Naive B cell (primary cell): ENCODE measurements around the gene RBM33. TPM values are rescaled to one million over a fixed set of nuclear protein-coding genes. Genes with fewer than 3 reads are reported as not detected.

Experiments used
- ATAC-seq, 2 donors: fragments of 150-1000 bp; cut with Tn5 transposase; 2 replicates each; pipeline ENCODE4 v1.10.0; 2021; ENCODE audit warnings: low read depth in 2 of 2, mild to moderate bottlenecking in 2 of 2, moderate library complexity in 2 of 2
- DNase-seq: peaks from one replicate; pipeline ENCODE4 v3.0.0; 2022
- H3K27ac Mint-ChIP-seq, 6 donors: one replicate each; pipeline ENCODE4 v1.8.0; 2020 to 2022; ENCODE audit warnings: mild to moderate bottlenecking in 6 of 6, mixed read lengths in 6 of 6, moderate library complexity in 5 of 6, inconsistent platforms in 2 of 6
- H3K27me3 Mint-ChIP-seq, 3 donors: one replicate each; pipeline ENCODE4 v1.8.0; 2021 to 2022; ENCODE audit warnings: mixed read lengths in 3 of 3, mild to moderate bottlenecking in 1 of 3
- H3K36me3 Mint-ChIP-seq, 2 donors: one replicate each; pipeline ENCODE4 v1.8.0; 2020 to 2022; ENCODE audit warnings: mixed read lengths in 2 of 2, inconsistent platforms in 1 of 2, mild to moderate bottlenecking in 1 of 2
- H3K4me1 Mint-ChIP-seq, 3 donors: one replicate each; pipeline ENCODE4 v1.8.0; 2020 to 2022; ENCODE audit warnings: mixed read lengths in 3 of 3, inconsistent platforms in 1 of 3, mild to moderate bottlenecking in 1 of 3, moderate library complexity in 1 of 3
- H3K4me3 Mint-ChIP-seq, 8 donors: one replicate each; pipeline ENCODE4 v1.8.0; 2020 to 2022; ENCODE audit warnings: mild to moderate bottlenecking in 8 of 8, mixed read lengths in 8 of 8, moderate library complexity in 8 of 8, inconsistent platforms in 2 of 8
- H3K9me3 Mint-ChIP-seq, 7 donors: one replicate each; pipeline ENCODE4 v1.8.0; 2020 to 2022; ENCODE audit warnings: mixed read lengths in 7 of 7, mild to moderate bottlenecking in 5 of 7, inconsistent platforms in 2 of 7, moderate library complexity in 1 of 7
- polyA plus RNA-seq, 6 donors: library from polyadenylated mRNA; unstranded; fragments of 300-500 nt; fragmentation: Illumina TruSeq; gene quantifications; one replicate each; pipeline ENCODE4 v1.2.3, GENCODE V29; 2021; ENCODE audit warnings: low read depth in 6 of 6

Gene RBM33
- polyA plus RNA-seq, 6 donors from 2014 or later = 26.1 to 87.0 (median 44.6) TPM

GRCh38 chr7:155743177-155743576, 98.7 kb downstream of the RBM33 start:
- H3K36me3 Mint-ChIP-seq = peaks cover 24 to 35% of the 10 kb centered on the region in 2 donors
- H3K4me1 Mint-ChIP-seq = peaks cover 8 to 16% (median 9%) of the 10 kb centered on the region in 3 donors
- no peaks in the 10 kb centered on the region for H3K9me3 Mint-ChIP-seq
- peak in 1 of 2 donors; percentile 31 for ATAC-seq
- H3K4me3 Mint-ChIP-seq = no peak overlapping the region
- H3K27ac Mint-ChIP-seq = peak overlapping the region in 3 of 6 donors; percentile 34 to 36 (median 34)
- no peaks in the 10 kb centered on the region for H3K27me3 Mint-ChIP-seq
- no peak for DNase-seq

GRCh38 chr7:155744971-155745683, 100.7 kb downstream of the RBM33 start:
- no peak overlapping the region for H3K4me3 Mint-ChIP-seq
- no peak for DNase-seq
- H3K27ac Mint-ChIP-seq = no peak overlapping the region
- H3K36me3 Mint-ChIP-seq = peaks cover 17 to 31% of the 10 kb centered on the region in 2 donors
- peaks cover 17 to 29% (median 17%) of the 10 kb centered on the region in 3 donors for H3K4me1 Mint-ChIP-seq
- H3K9me3 Mint-ChIP-seq = no peaks in the 10 kb centered on the region
- no peak for ATAC-seq
- H3K27me3 Mint-ChIP-seq = no peaks in the 10 kb centered on the region

GRCh38 chr7:155745737-155746136, 101.3 kb downstream of the RBM33 start:
- ATAC-seq (no peak), DNase-seq (no peak)
- Mint-ChIP-seq H3K4me3 (no peak overlapping the region), H3K9me3 (no peaks in the 10 kb centered on the region), H3K36me3 (peaks cover 17 to 28% of the 10 kb centered on the region in 2 donors), H3K27me3 (no peaks in the 10 kb centered on the region), H3K4me1 (peaks cover 17 to 29% (median 17%) of the 10 kb centered on the region in 3 donors), H3K27ac (peak overlapping the region in 1 of 6 donors; percentile 36)

- no peak overlapping the region for H3K4me3 Mint-ChIP-seq
- no peak for ATAC-seq
Measured at GRCh38 chr7:155746188-155746587, 101.7 kb downstream of the RBM33 start.

GRCh38 chr7:155747209-155747608, 102.7 kb downstream of the RBM33 start:
- ATAC-seq (no peak), DNase-seq (no peak)
- Mint-ChIP-seq H3K9me3 (no peaks in the 10 kb centered on the region), H3K36me3 (peaks cover 10 to 16% of the 10 kb centered on the region in 2 donors), H3K4me3 (no peak overlapping the region), H3K4me1 (peaks cover 26 to 40% (median 27%) of the 10 kb centered on the region in 3 donors), H3K27ac (no peak overlapping the region), H3K27me3 (no peaks in the 10 kb centered on the region)

More at GRCh38 chr7:155746188-155746587, 101.7 kb downstream of the RBM33 start:
- H3K9me3 Mint-ChIP-seq = no peaks in the 10 kb centered on the region
- no peaks in the 10 kb centered on the region for H3K27me3 Mint-ChIP-seq
- peak overlapping the region in 2 of 6 donors; percentile 34 to 36 for H3K27ac Mint-ChIP-seq
- no peak for DNase-seq
- H3K4me1 Mint-ChIP-seq = peaks cover 17 to 30% (median 17%) of the 10 kb centered on the region in 3 donors
- H3K36me3 Mint-ChIP-seq = peaks cover 13 to 24% of the 10 kb centered on the region in 2 donors

GRCh38 chr7:155749578-155749977, 105.1 kb downstream of the RBM33 start:
- H3K4me1 Mint-ChIP-seq = peaks cover 46 to 57% (median 51%) of the 10 kb centered on the region in 3 donors
- ATAC-seq (no peak), DNase-seq (no peak)
- peak overlapping the region in 3 of 6 donors; percentile 24 to 52 (median 29) for H3K27ac Mint-ChIP-seq
- no peaks in the 10 kb centered on the region for H3K9me3 Mint-ChIP-seq
- no peaks in the 10 kb centered on the region for H3K27me3 Mint-ChIP-seq
- H3K4me3 Mint-ChIP-seq = no peak overlapping the region
- peaks cover 16% of the 10 kb centered on the region in 2 donors for H3K36me3 Mint-ChIP-seq

GRCh38 chr7:155750255-155751125, 106.0 kb downstream of the RBM33 start:
- Mint-ChIP-seq H3K36me3 (peaks cover 7 to 8% of the 10 kb centered on the region in 2 donors), H3K4me1 (peaks cover 55 to 65% (median 58%) of the 10 kb centered on the region in 3 donors), H3K27ac (no peak overlapping the region), H3K4me3 (no peak overlapping the region), H3K27me3 (no peaks in the 10 kb centered on the region), H3K9me3 (no peaks in the 10 kb centered on the region)
- DNase-seq (no peak), ATAC-seq (no peak)

GRCh38 chr7:155751409-155751808, 106.9 kb downstream of the RBM33 start:
- no peaks in the 10 kb centered on the region for H3K9me3 Mint-ChIP-seq
- peaks cover 58 to 72% (median 65%) of the 10 kb centered on the region in 3 donors for H3K4me1 Mint-ChIP-seq
- ATAC-seq (no peak), DNase-seq (no peak)
- no peaks in the 10 kb centered on the region for H3K27me3 Mint-ChIP-seq
- H3K4me3 Mint-ChIP-seq = no peak overlapping the region
- H3K36me3 Mint-ChIP-seq = peaks cover 7% of the 10 kb centered on the region in 2 donors
- H3K27ac Mint-ChIP-seq = peak overlapping the region in 1 of 6 donors; percentile 79

- Mint-ChIP-seq H3K27me3 (no peaks in the 10 kb centered on the region), H3K4me1 (peaks cover 68 to 81% (median 69%) of the 10 kb centered on the region in 3 donors), H3K27ac (peak overlapping the region in 5 of 6 donors; percentile 48 to 79 (median 75)), H3K9me3 (no peaks in the 10 kb centered on the region), H3K4me3 (peak overlapping the region in 6 of 8 donors; percentile 21 to 77 (median 56)), H3K36me3 (peaks cover 7% of the 10 kb centered on the region in 2 donors)
- DNase-seq (no peak), ATAC-seq (peak in 1 of 2 donors; percentile 37)
Measured at GRCh38 chr7:155752756-155753445, 108.4 kb downstream of the RBM33 start.

- no peak for ATAC-seq
- Mint-ChIP-seq H3K9me3 (no peaks in the 10 kb centered on the region), H3K27me3 (no peaks in the 10 kb centered on the region), H3K36me3 (peaks cover 7% of the 10 kb centered on the region in 2 donors), H3K4me3 (peak overlapping the region in 4 of 8 donors; percentile 39 to 77 (median 51)), H3K4me1 (peaks cover 67 to 77% (median 69%) of the 10 kb centered on the region in 3 donors), H3K27ac (peak overlapping the region; percentile 49 to 79 (median 60))
- DNase-seq = no peak
Measured at GRCh38 chr7:155753446-155753965, 109.0 kb downstream of the RBM33 start.

GRCh38 chr7:155754165-155754564, 109.7 kb downstream of the RBM33 start:
- Mint-ChIP-seq H3K36me3 (peaks cover 7% of the 10 kb centered on the region in 2 donors), H3K27me3 (no peaks in the 10 kb centered on the region), H3K9me3 (no peaks in the 10 kb centered on the region), H3K27ac (peak overlapping the region in 2 of 6 donors; percentile 68 to 79), H3K4me3 (no peak overlapping the region), H3K4me1 (peaks cover 63 to 71% (median 64%) of the 10 kb centered on the region in 3 donors)
- ATAC-seq (no peak), DNase-seq (no peak)

GRCh38 chr7:155755026-155755425, 110.6 kb downstream of the RBM33 start:
- ATAC-seq (no peak), DNase-seq (no peak)
- H3K4me3 Mint-ChIP-seq = peak overlapping the region in 1 of 8 donors; percentile 20
- H3K27me3 Mint-ChIP-seq = no peaks in the 10 kb centered on the region
- H3K27ac Mint-ChIP-seq = peak overlapping the region in 2 of 6 donors; percentile 35 to 73
- H3K9me3 Mint-ChIP-seq = no peaks in the 10 kb centered on the region
- H3K36me3 Mint-ChIP-seq = peaks cover 0 to 7% of the 10 kb centered on the region in 2 donors
- peaks cover 56 to 66% (median 62%) of the 10 kb centered on the region in 3 donors for H3K4me1 Mint-ChIP-seq
